ENCODE data around the gene CCAR1.

- TF ChIP-seq CTCF (IDR thresholded peaks at IDR 0.05; ENCODE audit: low read length) (no peak), EZH2 (optimal IDR thresholded peaks at IDR 0.05; ENCODE audit: low read depth, low read length) (no peak), EZH2phosphoT487 (IDR thresholded peaks at IDR 0.05; ENCODE audit: low read length) (no peak)
Observed at GRCh38 chr10:68829952-68830351, 108.9 kb downstream of the CCAR1 start.

Data from MM.1S (cell line).